ENCODE results near the gene GDF7.

Gene GDF7

GRCh38 chr2:20643060-20643459 is 23.9 kb upstream of the GDF7 start:
- no peak for TF ChIP-seq CTCF (IDR thresholded peaks at IDR 0.05; ENCODE audit: low read depth, low read length, missing control alignments)
- in situ Hi-C loops (cut with HindIII; ENCODE audit: low sequenced_read_pairs): no loop called here
- no peak overlapping the region for H3K4me3 ChIP-seq (ENCODE audit: low read depth, low read length)
- no peak for DNase-seq (ENCODE audit: low read depth)

- TF ChIP-seq CTCF (IDR thresholded peaks at IDR 0.05; ENCODE audit: low read depth, low read length, missing control alignments): no peak
- H3K4me3 ChIP-seq (ENCODE audit: low read depth, low read length): no peak overlapping the region
- no peak for DNase-seq (ENCODE audit: low read depth)
- in situ Hi-C loops (cut with HindIII; ENCODE audit: low sequenced_read_pairs): no loop called here
Observed at GRCh38 chr2:20643826-20644225, 23.1 kb upstream of the GDF7 start.

GRCh38 chr2:20645301-20645701 is 21.6 kb upstream of the GDF7 start:
- in situ Hi-C loops (cut with HindIII; ENCODE audit: low sequenced_read_pairs): loop anchor here (5.0 kb wide), 1 partner anchor 203 kb away; no protein-coding TSS in a partner anchor
- H3K4me3 ChIP-seq (ENCODE audit: low read depth, low read length): no peak overlapping the region
- DNase-seq (ENCODE audit: low read depth): no peak
- no peak for TF ChIP-seq CTCF (IDR thresholded peaks at IDR 0.05; ENCODE audit: low read depth, low read length, missing control alignments)

GRCh38 chr2:20645761-20646160 is 21.2 kb upstream of the GDF7 start:
- H3K4me3 ChIP-seq (ENCODE audit: low read depth, low read length): no peak overlapping the region
- no peak for DNase-seq (ENCODE audit: low read depth)
- in situ Hi-C loops (cut with HindIII; ENCODE audit: low sequenced_read_pairs): loop anchor here (5.0 kb wide), 1 partner anchor 203 kb away; no protein-coding TSS in a partner anchor
- TF ChIP-seq CTCF (IDR thresholded peaks at IDR 0.05; ENCODE audit: low read depth, low read length, missing control alignments): no peak

GRCh38 chr2:20646446-20646845 is 20.5 kb upstream of the GDF7 start:
- in situ Hi-C loops (cut with HindIII; ENCODE audit: low sequenced_read_pairs): loop anchor here (5.0 kb wide), 1 partner anchor 204 kb away; no protein-coding TSS in a partner anchor
- DNase-seq (ENCODE audit: low read depth): no peak
- no peak overlapping the region for H3K4me3 ChIP-seq (ENCODE audit: low read depth, low read length)
- TF ChIP-seq CTCF (IDR thresholded peaks at IDR 0.05; ENCODE audit: low read depth, low read length, missing control alignments): no peak

GRCh38 chr2:20647211-20647610 is 19.7 kb upstream of the GDF7 start:
- no peak overlapping the region for H3K4me3 ChIP-seq (ENCODE audit: low read depth, low read length)
- no peak for TF ChIP-seq CTCF (IDR thresholded peaks at IDR 0.05; ENCODE audit: low read depth, low read length, missing control alignments)
- in situ Hi-C loops (cut with HindIII; ENCODE audit: low sequenced_read_pairs): loop anchor here (5.0 kb wide), 1 partner anchor 205 kb away; no protein-coding TSS in a partner anchor
- no peak for DNase-seq (ENCODE audit: low read depth)

Measured in astrocyte of the cerebellum (primary cell).